ENCODE measurements around the gene PRDM11.

The PRDM11 gene

DNA sequence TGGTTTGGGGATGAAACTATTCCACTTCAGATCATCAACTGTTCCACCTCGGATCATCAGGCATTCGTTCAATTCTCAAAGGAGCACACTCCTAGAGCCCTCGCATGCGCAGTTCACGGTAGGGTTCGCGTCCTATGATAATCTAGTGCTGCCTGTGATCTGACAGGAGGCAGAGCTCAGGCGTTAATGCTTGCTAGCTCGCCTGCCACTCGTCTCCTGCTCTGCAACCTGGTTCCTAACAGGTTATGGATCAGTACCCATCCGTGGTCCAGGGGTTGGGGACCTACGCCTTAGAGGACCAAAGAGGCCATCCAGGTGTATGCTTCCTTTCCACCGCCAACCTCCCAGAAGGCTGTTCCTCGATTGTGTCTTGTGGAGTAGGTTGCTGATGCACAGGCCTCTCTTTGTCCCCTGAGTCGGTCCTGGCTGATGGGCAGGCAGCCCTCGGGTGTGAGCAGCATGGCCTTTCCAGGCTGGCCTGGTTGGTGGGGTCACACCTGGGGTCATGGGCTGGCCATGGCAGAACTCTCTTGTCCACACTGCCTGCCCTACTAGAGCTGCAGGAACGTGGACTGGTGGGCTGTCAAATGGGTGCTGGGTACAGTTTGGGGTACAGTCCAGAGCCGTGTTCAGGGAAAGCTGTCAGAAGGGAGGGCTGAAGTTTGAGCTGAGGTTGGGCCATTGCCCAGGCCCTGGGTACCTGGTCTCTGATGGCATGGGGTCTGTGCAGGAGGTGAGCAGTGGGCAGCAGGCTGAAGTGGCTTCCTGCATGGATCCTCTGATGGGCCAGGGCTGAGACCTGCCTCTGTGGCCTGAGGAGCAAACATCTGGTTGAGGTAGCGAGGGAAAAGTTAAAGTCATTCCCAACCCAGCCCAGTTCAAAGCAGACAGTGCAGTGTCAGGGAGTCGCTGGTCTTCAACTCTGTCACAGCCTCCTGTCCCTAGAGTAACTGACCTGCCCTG lies 11.1 kb downstream of the PRDM11 start:
- H3K27ac ChIP-seq = peak overlapping the region; percentile 76 to 80
- H3K4me3 ChIP-seq = no peak overlapping the region
- peak; percentile 68 for DNase-seq (ENCODE audit: low spot score)
- TF ChIP-seq, protein P1, sequence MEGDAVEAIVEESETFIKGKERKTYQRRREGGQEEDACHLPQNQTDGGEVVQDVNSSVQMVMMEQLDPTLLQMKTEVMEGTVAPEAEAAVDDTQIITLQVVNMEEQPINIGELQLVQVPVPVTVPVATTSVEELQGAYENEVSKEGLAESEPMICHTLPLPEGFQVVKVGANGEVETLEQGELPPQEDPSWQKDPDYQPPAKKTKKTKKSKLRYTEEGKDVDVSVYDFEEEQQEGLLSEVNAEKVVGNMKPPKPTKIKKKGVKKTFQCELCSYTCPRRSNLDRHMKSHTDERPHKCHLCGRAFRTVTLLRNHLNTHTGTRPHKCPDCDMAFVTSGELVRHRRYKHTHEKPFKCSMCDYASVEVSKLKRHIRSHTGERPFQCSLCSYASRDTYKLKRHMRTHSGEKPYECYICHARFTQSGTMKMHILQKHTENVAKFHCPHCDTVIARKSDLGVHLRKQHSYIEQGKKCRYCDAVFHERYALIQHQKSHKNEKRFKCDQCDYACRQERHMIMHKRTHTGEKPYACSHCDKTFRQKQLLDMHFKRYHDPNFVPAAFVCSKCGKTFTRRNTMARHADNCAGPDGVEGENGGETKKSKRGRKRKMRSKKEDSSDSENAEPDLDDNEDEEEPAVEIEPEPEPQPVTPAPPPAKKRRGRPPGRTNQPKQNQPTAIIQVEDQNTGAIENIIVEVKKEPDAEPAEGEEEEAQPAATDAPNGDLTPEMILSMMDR (IDR thresholded peaks at IDR 0.05) = no peak

DNA sequence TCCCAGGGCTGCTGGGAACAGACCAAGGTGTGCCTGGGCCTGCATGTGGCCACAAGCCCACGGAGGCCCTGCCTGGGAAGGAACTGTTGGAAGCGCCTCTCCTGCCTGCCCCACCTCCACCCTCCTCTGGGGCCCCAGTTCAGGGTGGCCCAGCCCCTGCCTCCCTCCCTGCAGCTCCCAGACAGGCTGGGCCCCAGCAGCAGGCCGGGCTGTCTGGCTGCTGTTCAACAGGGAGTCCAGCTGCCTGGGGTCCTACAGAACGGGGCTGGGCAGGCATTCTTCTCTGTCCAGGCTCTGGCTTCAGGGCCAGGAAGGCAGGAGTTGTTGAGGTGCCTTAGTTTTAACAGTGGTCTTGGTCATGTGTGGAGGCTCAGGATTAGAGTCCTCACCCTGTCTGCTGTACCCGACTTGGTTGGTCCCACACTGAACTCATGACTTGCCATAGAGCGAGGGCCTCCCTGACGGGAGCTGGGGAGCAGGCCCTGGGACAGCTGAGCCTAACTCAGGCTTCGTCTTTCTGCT lies 11.8 kb downstream of the PRDM11 start:
- TF ChIP-seq, protein P1 (IDR thresholded peaks at IDR 0.05) = no peak
- peak; percentile 71 for DNase-seq (ENCODE audit: low spot score)
- peak overlapping the region; percentile 76 to 80 for H3K27ac ChIP-seq
- no peak overlapping the region for H3K4me3 ChIP-seq

DNA sequence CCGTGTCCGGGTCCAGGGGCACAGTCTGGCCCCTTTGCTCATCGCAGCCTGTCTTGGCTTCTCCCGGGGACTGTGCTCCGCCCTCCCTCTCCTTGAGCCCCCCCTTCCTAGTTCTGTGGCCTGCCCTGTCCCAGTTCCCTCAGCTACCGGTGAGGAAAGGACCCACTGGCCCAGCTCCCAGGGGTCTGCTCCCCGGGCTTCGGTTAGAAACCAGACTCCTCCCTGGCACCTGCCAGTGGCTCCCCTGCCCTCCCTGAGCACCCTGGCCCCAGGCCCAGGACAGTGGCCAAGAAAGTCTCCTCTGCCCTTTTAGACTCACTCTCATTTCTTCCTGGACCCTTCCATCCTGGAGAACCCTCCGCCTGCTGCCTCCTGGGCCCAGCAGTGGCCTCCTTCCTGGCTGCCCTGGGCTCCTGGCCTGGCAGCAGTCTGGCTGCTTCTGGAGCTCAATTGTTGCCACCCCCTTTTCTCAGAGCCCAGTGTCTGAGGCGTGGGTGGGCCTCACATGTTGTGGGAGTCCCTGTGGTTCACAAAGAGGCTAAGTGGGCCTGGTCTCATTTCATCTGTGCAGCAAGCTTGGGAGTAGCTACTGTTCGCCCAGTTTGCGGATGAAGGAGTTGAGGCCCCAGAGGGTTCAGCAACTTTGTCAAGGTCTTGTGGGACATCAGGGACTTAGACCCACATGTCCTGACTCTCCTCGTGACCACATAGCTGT lies 12.6 kb downstream of the PRDM11 start:
- peak; percentile 78 for DNase-seq (ENCODE audit: low spot score)
- no peak overlapping the region for H3K4me3 ChIP-seq
- TF ChIP-seq, protein P1 (IDR thresholded peaks at IDR 0.05) = no peak
- peak overlapping the region; percentile 76 to 80 for H3K27ac ChIP-seq

DNA sequence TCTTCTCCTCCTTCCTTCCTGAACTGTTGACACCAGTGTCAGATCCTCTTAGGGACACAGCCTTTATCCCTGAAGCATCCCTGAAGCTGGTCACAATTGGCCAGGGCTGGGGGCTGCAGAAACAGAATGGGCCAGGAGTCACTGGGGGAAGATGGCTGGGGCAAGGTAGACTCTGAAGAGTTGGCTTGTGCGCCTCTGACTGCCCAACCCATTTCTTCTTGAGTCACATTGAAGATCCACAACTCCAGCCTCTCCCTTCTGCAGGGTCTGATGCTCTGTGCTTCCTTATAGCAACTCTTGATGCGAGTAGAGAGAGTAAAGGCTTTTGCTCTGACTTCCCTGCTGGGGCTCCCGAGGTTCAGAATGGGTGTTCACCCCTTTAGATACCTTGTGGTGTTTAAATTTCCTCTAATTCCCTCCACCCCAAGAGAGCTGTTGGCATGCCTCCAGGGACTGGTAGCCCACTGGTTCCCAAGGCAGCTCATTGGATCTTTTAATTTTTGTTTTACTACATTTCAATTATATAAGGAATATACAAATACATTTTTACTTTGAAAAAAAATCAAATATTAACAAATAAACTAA lies 13.4 kb downstream of the PRDM11 start:
- DNase-seq (ENCODE audit: low spot score) = peak; percentile 52
- Histone ChIP-seq H3K27ac (peak overlapping the region; percentile 76 to 80), H3K4me3 (no peak overlapping the region)
- TF ChIP-seq, protein P1 (IDR thresholded peaks at IDR 0.05) = no peak

DNA sequence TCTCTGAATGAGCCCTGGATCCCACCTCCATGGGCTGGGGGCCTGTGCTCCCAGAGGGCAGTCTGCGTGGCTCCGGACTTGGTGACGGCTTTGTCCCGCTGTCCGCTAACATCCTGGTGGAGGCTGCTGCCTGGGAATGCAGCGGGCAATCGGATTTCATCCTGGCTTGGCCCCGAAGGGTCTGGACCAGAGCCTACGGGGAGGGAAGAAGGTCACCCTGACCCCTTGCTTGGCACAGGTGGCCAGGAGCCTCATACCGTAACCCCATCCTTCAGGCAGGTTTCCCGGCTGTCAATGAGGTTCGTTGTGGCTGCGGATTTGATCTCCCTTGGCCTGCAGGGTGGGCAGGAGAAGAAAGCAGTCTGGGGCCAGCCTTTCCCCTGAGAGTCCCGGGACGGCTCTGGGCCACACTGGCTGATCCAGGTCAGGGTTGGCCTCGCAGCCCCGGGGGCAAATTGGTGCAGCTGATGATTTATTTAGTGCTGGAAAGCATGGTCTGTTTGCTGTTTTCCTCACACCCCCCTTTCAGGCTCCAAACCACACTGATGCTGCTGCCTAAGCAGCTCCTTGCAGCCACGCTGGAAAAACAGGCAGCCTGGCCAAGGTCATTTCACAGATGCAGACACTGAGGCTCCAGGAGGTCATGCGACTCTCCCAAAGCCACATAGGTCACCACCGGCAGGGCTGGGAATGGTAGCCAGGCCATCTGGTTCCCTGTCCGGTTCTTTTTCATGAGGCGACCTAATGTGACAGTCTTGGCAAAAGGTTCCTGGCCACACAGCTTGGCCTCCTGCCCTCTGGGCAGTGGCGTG lies 15.0 kb downstream of the PRDM11 start:
- Histone ChIP-seq H3K27ac (peak overlapping the region; percentile 32 to 82), H3K4me3 (peak overlapping the region; percentile 19)
- TF ChIP-seq, protein P1 (IDR thresholded peaks at IDR 0.05) = no peak
- DNase-seq (ENCODE audit: low spot score) = no peak

DNA sequence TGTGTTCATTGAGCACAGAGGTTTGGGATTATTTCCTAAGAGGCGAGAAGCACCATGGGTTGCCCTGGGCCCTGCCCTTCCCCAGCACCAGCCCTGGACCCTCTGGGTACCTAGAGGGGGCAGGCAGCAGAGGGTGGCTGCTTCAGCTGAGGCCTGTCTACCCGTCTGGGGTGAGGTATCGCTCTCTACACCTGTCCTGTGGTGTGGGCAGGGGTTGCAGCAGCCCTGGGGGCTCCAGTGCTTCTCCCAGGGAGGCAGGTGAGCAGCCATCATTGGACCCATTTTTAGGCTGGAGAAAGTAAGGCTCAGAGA lies 15.6 kb downstream of the PRDM11 start:
- no peak for DNase-seq (ENCODE audit: low spot score)
- TF ChIP-seq, protein P1 (IDR thresholded peaks at IDR 0.05) = no peak
- Histone ChIP-seq H3K27ac (peak overlapping the region; percentile 32 to 82), H3K4me3 (no peak overlapping the region)
